Fibroblast of skin of scalp (primary cell): ENCODE measurements around the gene GSTM4.
"Not testable (repeated sequence)": the region's sequence is repeated elsewhere in the genome, so short reads cannot be mapped to it uniquely, and the experiment has no call there.

Experiments used
- DNase-seq: peaks from one replicate; pipeline ENCODE4 v3.0.0-alpha.2; 2013

Gene GSTM4

DNA sequence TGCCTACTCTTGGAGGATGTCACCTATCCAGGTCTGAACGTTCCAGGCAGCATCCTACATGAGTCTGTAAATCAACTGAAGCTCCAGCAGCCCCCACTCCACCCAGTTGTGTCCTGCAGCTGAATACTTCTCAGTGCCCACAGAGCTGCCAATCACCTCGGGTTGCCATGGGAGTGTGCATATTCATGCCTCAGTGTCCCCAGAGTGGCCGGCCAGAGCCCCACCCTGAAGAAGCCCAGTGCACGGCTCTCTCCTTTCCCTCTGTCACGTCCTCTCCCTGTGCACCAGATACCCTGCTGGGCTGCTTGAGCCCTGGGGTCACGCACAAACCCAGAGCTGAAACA is 16.1 kb upstream of the GSTM4 start:
- no peak for DNase-seq

DNA sequence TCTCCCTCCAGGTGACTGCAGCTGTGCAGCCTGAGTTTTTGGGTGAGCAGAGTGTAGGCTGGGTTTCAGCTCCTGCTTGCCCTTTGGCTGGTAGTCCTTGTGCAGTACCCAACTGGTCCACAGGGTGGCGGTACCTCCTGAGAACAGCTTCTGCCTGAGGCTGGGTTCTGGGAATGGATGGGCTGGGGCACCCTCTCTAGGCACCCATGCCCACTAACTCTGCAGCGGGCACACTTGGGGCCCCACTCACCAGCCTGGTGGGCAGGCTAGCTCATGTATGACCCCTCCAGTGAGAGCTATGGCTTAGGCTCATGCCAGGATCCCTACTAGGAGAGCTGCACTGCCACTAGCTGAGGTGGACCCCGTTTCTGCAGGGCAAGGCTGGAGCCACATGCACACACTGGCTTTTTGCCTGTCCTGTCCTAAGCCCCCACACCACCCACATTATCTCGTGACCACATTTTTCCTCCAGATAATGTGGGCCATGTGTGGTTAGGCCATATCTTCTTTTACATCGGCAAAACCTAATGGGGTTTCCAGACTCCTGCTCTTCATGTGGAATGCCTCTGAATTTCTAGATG is 15.5 kb upstream of the GSTM4 start:
- DNase-seq: peak; percentile 64

DNA sequence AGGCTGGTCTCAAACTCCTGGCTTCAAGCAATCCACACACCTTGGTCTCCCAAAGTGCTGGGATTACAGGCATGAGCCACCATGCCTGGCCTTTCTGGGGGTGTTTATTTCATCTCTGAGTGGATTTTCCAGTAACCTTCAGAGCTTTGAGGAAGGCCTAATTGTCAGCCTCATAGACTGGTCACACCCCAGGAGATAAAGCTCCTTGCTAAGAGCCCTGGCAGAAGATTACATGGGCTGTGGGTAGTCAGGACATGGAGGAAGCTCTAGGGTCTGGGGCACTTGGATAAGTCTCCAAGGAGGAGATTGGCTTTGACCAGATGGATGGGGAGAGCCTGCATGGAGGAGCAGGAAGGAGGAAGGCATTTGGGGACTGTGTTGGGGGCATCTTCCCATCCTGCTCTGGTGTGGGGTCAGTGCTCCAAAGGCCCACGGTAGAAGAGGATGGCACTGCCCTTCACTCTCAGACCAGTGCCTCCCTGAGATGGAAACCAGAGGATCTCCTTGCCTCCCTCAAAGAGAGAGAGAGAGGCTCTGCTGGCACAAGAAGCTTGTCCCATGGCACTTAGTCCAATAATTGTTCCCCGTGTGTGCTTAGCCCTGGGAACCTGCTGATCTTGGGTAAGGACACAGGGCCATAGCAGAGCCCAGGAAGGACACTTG is 14.7 kb upstream of the GSTM4 start:
- no peak for DNase-seq

DNA sequence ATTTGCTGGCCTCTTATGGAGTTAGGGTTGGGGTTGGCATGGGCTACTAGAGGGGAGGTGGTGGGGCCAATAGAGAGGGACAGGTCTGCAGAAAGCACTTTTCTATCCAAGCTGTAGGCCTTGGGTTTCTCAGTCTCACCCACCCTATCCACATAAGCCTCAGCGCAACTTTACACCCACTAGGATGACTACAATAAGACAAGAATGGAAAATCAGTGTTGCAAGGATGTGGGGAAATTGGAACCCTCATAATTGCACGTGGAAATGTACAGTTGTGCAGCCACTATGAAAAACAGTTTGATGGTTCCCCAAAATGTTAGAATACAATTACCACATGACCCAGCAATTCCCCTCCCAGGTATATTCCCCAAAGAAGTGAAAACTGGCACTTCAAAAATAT is 14.0 kb upstream of the GSTM4 start:
- no peak for DNase-seq

DNA sequence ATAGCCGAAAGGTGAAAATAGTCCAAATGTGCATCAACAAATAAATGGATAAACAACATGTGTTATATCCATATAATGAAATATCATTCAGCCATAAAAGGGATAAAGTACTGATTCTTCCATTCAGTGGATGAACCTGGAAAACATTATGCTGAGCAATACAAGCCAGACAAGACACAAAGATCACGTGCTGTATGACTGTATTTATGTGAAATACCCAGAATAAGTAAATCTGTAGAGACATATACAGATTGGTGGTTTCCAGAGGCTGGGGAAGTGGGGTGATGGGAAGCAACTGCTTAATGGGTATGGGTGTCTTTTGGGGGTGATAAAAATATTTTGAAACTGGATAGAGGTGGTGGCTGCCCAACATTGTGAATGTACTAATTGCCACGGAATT is 13.3 kb upstream of the GSTM4 start:
- no peak for DNase-seq

DNA sequence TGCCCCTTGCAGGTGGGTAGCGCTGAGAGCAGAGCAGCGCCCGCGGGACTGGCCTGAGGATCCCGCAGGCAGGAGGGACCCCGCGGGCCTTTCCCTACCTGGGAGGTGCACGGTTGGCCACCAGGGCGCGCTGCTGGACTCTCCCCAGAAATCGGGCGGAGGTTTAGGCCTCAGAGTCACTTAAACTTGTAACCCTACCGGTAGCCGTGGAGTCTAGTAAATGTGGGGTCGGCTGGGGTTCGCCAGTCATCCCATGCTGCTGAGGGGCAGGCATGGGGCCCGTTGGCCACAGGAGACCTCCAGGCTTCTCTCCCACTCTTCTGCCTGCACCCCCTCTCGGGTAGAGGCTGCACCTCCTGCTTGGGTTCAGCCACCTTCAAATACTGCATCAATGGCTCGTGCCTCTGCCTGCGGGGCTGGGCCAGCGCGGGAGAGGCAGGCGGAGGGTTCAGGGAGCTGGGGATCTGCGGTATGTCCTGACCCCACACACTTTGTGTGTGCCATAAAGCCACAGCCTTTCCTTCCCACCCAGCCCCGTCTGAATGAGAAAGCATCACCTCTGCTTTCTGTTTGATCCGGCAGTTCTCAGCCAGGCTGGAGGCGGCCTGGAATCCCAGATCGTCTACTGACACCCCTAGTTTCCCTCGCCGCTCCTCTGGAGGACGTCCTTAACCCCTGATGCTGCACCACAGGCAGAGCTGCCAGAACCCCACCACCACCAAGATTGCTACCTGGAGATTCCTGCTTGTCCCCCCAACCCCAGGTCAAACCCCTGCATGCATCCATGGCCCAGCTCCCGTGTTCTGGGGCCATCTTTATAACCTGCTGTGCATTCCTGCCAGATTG is 12.3 kb upstream of the GSTM4 start:
- DNase-seq: peak; percentile 72

DNA sequence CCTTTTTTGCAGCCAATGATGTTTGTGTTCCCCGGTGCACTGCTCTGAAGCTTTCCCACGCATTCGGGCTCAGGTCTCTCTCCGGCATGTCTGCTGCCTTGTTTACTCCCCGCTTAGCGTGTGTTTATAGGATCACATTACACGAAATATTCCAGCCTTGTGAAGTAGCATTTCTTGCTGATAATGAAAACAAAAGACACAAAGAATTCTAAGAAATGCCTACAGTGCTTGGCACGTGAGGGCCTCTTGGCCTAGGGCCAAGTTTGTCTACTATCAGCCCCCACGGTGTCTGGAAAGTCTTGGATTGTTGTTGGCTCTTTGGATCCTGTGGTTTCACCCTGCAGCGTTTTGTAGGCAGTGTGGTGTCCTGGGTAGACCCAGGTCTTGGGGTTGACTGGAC is 11.2 kb upstream of the GSTM4 start:
- no peak for DNase-seq

DNA sequence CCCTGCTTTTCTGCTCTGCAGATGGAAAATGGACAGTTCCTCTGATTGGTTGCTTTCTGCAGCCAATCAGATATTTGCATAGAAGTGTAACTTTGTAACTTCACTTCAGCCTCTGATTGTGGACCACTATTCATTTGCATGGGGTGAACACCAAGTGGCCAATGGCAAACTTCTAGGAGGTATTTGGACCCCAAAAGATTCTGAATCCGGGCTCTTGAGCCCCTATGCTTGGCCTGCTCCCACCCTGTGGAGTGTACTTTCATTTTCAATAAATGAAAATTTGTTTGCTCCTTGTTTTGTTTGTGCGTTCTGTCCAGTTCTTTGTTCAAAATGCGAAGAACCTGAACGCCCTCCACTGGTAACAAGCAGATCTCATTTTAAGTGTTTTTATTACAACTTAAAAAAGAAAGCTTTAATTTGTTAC is 6.4 kb upstream of the GSTM4 start:
- no peak for DNase-seq

DNA sequence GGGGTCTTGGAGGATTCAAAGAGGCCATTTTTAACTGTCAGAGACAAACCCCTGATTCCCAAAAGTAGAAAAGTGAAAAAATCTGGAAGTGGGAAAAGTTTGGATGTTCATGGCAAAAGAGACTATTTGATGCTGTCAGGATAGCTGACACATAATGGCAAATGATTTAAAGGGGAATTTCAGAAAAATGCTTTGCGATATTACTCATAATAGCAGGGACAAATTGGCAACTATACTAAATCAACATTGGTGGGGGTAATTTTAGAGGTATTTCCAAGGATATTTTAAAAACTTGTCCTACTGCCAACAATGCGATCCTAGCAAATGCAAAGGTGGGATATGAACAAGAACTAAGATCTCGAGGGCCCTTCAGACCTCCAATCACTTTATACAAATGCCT is 5.3 kb upstream of the GSTM4 start:
- peak; percentile 68 for DNase-seq

DNA sequence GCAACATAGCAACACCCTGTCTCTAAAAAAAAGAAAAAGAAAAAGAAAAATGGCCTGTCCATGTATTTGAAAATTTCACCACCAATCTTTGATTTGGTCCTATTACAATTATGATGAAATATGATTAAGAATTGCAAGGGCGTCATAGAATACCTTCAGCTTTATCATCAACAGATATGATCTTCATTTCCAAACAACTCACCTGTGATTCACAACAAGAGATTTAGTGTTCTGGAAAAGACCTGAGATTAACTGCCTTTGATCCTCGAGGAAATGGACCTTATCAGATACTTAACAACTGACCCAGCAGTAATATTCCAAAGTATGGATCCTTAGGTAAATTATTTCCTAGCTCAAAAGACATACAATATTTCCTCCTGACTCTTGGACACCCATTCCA is 3.5 kb upstream of the GSTM4 start:
- DNase-seq: no peak

DNA sequence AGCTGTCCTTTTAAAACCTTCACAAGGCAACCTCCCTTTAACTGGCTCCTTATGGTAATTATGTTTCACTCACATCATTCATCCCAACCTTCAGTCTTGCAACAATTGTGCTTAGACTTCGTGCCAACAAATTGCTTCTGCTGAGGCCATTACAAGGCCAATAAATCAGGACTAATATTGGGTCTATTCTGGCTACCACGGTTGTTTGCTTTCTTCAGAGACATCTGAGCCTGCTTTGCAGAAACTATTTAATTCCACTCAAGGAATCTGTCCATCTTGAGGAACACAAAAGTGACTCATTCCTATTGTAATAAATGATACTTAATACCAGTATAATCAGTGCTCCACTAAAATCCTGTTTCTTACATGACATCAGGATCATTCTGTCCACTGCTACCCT is 2.6 kb upstream of the GSTM4 start:
- DNase-seq: no peak

DNA sequence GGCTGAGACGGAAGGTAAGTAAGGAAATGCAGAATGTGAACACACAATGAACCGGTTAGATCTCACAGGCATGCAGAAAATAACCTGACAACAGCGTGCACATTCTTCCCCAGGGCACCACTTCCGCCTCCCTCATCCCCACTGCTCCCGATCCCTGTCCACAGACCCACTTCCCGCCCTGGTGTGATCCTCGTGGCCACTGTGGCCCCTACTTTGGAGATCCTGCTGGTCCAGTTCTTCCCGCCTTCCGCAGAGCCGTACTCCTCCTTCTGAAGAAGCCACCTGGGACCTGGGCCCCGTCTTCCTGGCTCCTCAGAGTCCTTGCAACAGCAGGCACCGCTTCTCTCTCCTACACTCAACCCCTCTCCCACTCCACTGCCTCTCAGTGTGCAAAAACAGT is 1.4 kb upstream of the GSTM4 start:
- no peak for DNase-seq

DNA sequence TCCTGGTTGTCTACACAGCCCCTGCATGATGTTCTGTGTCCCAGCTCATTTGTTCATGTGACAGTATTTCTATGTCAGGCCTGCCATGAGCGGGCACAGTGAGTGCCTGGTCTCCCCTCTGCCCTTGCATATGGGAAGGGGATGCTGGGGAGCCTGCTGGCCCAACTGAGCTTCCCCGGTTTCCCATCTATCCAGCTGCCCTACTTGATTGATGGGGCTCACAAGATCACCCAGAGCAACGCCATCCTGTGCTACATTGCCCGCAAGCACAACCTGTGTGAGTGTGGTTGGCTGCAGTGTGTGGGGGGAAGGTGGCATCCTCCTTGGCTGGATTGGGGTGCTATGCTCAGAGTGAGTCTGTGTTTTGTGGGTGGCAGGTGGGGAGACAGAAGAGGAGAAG is 1.5 kb downstream of the GSTM4 start:
- DNase-seq: no peak

DNA sequence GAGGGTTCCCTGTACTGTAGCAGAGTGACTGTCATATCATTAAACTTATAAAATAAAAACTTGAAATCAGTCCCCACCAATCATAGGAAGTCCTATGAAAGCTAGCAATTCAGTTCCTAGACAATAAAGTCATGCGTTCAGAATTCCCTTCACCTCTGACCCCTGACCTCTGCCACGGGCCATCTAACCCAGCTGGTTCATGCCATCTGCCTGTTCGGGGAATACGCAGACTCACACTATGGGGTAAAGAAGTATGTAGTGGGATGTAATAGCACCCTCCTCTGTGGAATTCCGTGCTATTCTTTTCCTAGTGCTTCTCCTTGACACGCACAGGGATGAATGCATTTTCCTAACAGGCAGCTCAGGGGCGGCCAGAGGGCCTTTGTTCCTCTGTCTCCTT is 2.1 kb downstream of the GSTM4 start:
- DNase-seq: no peak

DNA sequence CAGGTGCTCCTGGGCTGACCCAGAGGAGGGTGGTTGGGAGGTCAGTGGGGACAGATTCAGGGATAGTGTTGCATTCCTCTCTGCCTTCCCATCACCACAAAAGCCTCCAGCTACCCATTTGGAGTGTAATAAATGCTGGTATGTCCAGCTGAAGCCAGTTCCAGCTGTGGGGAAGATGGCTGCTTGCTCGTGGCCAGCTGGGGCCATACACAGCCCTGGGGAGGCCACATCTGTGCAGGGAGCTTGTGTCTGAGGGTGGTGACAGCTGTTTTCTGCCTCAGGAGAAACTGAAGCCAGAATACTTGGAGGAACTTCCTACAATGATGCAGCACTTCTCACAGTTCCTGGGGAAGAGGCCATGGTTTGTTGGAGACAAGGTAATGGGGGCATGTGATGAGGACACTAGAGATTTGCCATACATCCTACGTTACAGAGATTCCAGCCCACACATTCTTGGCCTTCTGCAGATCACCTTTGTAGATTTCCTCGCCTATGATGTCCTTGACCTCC is 2.7 kb downstream of the GSTM4 start:
- DNase-seq: no peak

DNA sequence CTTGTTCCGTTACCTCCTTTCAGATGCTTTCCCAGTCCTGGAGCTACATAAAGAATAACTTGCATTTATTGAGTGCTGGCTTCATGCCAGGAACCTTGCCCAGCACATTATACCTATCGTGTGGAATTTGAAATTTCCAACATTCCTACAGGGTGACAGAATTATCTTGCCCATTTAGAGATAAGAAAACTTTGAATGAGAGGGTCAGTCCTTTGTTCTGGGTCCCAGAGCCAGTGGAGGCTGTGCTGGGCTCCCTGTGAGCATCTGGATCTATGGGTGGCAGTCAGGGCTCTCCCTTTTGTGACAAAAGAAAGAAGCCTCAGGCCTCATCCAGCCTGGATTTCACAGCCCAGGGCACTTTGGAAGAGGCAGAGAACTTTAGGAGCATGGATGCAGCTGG is 3.2 kb downstream of the GSTM4 start:
- DNase-seq: no peak

DNA sequence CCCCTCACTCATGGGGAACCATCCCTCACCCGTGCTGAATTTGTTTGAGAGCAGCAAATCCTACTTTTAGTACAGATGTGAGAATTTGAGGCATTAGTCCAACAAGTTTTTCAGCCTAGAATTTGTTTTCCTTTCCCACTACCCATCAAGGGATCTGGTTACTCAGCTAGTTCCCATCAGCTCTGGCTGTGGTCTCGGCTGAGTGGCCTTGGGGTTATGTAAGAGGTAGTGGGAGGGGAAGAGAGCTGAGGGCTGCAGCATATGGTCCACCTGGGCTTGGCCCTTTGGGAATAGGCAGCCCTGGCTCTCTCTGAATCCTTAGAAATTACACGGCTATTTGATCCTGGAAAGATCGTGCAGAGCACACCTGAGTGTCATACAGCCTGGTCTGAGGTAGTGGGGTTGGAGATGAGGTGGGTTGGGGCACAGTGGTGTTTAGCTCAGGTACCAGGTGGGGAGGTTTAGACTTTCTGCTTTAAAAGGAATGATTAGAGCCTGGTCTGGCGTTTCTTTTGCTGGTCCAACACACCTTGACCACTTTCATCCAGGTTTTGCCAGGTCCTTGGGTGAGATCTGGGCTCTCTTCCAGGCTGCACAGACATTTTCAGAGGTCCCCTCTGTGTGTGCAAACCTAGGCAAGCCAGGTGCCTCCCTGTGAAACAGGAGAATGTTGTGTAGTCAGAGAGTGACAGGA is 4.2 kb downstream of the GSTM4 start:
- DNase-seq: no peak

DNA sequence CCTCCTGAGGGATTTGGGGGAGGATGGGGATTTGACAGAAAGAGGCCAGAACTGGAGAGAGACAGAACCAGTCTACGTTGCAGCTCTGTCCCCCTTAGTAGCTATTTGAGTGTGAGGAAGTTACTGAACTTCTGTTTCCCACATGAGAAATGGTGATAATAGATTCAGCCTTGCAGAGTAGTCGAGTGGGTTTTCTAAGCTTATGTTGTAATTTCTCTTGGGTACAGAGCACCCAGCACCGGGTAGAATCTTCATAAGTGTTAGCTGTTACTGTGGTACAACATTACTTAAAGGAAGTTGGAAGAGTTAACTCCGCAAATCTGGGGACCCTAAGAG is 4.8 kb downstream of the GSTM4 start:
- DNase-seq: not testable (repeated sequence)

DNA sequence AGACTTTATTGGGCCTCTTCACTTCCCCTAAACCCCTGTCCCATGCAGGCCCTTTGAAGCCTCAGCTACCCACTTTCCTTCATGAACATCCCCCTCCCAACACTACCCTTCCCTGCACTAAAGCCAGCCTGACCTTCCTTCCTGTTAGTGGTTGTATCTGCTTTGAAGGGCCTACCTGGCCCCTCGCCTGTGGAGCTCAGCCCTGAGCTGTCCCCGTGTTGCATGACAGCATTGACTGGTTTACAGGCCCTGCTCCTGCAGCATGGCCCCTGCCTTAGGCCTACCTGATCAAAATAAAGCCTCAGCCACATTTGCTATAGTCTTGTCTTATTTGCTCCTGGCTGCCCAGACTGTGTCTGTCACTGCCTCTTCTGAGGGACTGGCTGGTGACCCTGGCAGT is 5.5 kb downstream of the GSTM4 start:
- DNase-seq: no peak

DNA sequence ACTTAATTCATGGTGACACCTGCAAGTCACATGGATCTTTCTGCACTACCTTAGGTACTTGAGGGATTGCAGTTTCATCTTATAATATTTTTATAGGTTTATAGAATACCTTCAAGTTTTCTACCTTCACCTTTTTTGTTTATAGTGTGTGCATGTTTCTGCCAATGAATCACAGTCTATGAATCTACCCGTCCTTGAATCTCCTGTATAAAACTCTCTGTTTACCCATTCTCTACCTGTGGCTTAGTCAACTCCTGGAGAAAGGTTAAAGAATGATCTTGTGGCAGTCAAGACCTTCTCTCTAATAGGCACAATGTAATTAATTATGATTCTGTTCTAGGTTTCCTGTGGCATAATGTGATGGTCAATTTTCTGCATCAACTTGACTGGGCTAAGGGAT is 8.8 kb downstream of the GSTM4 start:
- DNase-seq: no peak

DNA sequence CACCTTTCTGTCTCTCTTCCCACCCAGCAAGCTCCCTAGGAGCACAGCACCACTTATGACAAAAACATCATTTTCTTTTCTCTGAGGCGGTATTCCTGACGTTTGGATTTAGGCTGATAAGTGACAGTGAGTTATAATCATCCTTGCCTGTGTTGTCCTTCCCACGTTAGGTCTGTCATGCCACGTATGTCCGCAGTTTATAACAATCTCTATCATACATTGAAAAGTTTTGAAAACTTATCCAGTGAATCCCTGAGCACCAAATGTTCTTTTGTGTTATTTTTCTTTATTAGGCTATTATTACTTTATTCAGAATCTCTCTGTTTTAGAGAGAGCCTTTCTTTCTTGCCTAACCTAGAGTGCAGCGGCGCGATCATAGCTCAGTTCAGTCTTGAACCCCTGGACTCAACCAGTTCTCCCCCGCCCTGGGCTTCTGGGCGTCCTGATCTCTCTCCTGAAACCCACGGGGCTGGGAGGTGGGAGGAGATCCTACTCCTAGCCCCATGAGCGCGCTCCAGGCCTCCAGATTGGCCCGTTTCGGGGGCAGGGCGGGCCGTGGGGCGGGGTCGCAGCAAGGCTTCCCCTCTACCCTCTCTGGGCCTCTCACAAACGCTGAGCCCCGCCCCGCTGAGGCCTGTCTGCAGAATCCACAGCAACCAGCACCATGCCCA is 11.7 kb downstream of the GSTM4 start, which contains the start of gene GSTM2:
Gene GSTM2, plus strand, starts transcription at position 606 of the 671 bp plus-strand sequence. Its CDS starts 59 bp downstream, at position 665.
- peak; percentile 87 for DNase-seq

DNA sequence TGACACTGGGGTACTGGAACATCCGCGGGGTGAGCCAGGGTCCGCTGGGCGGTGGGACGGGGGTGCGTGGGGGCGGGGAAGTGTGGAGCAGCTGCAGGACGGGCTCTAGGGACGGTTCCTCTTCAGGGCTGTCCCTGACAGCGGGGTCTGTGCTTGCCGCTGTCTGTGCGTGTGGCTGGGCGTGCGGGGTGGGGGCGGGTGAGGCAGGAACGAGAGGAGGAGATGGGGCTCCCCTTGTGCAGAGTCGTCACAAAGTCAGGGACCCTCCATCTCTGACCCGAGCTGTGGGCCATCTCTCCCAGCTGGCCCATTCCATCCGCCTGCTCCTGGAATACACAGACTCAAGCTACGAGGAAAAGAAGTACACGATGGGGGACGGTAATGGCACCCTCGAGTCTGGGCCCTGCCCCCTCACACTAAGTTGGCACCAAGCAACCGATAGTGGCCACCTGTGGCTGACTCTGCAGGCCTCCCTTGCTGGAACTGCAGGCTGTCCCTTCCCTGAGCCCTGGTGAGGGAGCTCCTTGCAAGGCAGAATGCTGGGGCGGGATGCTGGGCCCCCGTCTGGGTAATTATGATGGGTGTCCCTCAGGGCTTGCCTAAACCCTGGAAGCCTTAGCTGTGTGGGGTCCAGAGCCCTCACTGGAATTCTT is 12.3 kb downstream of the GSTM4 start:
- no peak for DNase-seq
